Measurements from ENCODE around the gene OR52E2. TPM values are rescaled to one million over a fixed set of nuclear protein-coding genes. Genes with fewer than 3 reads are reported as not detected.

Gene OR52E2
- total RNA-seq, 4 donors from 2014 or later, result not detected

DNA sequence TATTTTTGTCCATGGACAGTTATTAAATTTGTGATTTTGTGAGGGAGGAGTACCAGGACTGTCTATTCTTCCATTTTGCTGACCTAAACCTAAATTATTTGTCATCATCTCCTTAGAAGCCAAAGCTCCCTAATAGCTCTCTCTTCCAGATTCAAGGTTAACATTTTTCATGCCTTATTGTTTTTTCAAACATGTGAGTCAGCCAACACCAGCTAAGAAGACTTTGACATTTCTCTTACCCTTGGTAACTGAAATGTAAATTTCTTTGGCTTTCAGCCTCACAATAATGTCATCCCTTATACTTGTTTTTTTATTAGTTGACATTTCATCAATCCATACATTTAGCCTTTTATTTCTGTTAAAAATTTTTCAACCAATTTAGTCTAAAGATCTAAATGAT lies 29.1 kb upstream of the OR52E2 start:
- TF ChIP-seq, protein P1, sequence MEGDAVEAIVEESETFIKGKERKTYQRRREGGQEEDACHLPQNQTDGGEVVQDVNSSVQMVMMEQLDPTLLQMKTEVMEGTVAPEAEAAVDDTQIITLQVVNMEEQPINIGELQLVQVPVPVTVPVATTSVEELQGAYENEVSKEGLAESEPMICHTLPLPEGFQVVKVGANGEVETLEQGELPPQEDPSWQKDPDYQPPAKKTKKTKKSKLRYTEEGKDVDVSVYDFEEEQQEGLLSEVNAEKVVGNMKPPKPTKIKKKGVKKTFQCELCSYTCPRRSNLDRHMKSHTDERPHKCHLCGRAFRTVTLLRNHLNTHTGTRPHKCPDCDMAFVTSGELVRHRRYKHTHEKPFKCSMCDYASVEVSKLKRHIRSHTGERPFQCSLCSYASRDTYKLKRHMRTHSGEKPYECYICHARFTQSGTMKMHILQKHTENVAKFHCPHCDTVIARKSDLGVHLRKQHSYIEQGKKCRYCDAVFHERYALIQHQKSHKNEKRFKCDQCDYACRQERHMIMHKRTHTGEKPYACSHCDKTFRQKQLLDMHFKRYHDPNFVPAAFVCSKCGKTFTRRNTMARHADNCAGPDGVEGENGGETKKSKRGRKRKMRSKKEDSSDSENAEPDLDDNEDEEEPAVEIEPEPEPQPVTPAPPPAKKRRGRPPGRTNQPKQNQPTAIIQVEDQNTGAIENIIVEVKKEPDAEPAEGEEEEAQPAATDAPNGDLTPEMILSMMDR (IDR thresholded peaks at IDR 0.05; ENCODE audit: low read depth), result no peak

- TF ChIP-seq, protein P1 (IDR thresholded peaks at IDR 0.05; ENCODE audit: low read depth), result no peak
These were observed 24.2 kb upstream of the OR52E2 start for GRCh38 chr11:5083602-5084001.

DNA sequence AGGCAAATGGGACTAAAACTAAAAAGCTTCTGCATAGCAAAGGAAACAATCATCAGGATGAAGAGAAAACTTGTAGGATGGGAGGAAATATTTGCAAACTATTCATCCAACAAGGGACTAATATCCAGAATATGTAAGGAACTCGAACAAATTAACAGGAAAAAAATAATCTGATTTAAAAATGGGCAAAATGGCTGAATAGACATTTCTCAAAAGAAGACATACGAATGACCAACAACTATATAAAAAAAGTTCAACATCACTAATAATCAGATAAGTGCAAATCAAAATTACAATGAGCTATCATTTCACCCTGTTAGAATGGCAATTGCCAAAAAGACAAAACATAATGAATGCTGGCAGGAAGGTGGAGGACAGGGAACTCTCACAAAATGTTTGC lies 22.0 kb upstream of the OR52E2 start:
- TF ChIP-seq, protein P1 (IDR thresholded peaks at IDR 0.05; ENCODE audit: low read depth), result no peak

DNA sequence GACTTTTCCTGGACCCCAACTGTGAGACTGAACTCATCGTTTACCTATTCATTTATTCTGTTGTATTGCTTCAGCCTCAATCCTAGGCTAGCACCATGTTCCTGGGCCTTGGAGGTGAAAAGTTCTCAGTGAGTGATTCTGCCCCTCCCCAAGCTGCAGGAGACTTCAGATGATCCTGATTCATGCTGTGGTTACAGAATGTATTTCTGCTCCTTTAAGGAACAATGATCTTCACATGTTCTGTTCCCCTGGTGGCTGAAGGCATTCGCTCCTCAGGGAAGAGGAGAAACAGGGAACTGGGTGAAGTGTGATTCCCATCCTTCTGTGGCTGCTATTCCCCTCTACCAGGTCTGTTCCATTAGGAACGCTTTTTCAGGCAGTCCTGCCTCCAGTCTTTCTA lies 12.4 kb upstream of the OR52E2 start:
- TF ChIP-seq, protein P1 (IDR thresholded peaks at IDR 0.05; ENCODE audit: low read depth), result no peak

DNA sequence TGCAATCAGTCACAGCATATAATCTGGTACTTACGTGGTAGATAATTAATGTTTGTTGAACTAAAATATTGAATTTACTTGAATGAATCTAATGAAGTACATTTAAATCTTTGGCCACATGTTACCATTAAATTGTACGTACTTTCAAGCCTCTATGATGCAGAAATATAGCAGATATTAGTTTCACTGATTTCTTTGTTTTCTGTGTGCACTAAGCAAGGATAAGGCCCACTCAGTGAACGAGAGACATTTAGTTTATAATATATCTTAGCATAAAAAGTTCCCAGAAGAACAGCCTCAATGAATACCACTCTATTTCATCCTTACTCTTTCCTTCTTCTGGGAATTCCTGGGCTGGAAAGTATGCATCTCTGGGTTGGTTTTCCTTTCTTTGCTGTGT lies 9.8 kb upstream of the OR52E2 start, which contains the start of gene OR52E1:
Gene OR52E1, plus strand, starts transcription at position 301 of the 400 bp plus-strand sequence.
- TF ChIP-seq, protein P1 (IDR thresholded peaks at IDR 0.05; ENCODE audit: low read depth), result no peak

GRCh38 chr11:5065027-5065426 lies 5.6 kb upstream of the OR52E2 start:
- TF ChIP-seq, protein P1 (IDR thresholded peaks at IDR 0.05; ENCODE audit: low read depth), result no peak

GRCh38 chr11:5046754-5047330 lies 12.6 kb downstream of the OR52E2 start:
- TF ChIP-seq, protein P1 (IDR thresholded peaks at IDR 0.05; ENCODE audit: low read depth), result no peak

All from subcutaneous adipose tissue (tissue), 4 donors.